Astrocyte of the cerebellum (primary cell): ENCODE data around the gene TTC39C.

Experiments
- DNase-seq: peaks from one replicate; pipeline ENCODE4 v3.0.0-alpha.2; 2011; ENCODE audit warnings: low read depth
- H3K4me3 ChIP-seq: 2 replicates; pipeline ENCODE4 v1.5.1; 2011; ENCODE audit warnings: mild to moderate bottlenecking, low read depth, low read length, moderate library complexity
- CTCF ChIP-seq: IDR thresholded peaks from 2 replicates; pipeline ENCODE4 v1.5.1; 2012; ENCODE audit warnings: low read length, low read depth, moderate library complexity, mild to moderate bottlenecking; ENCODE audit errors: missing control alignments
- in situ Hi-C: cut with HindIII; loops from 2 replicates; pipeline ENCODE4 v1.10.0; 2017; ENCODE audit warnings: low sequenced_read_pairs

The TTC39C gene

GRCh38 chr18:24035316-24035715 lies 20.8 kb downstream of the TTC39C start:
- DNase-seq: no peak
- H3K4me3 ChIP-seq: no peak overlapping the region
- in situ Hi-C loops: no loop called here
- no peak for TF ChIP-seq CTCF

- DNase-seq: no peak
- in situ Hi-C loops: no loop called here
- H3K4me3 ChIP-seq: no peak overlapping the region
- TF ChIP-seq CTCF: no peak
Measured at GRCh38 chr18:24039671-24040070, 25.1 kb downstream of the TTC39C start.

- H3K4me3 ChIP-seq: no peak overlapping the region
- TF ChIP-seq CTCF: no peak
- in situ Hi-C loops: no loop called here
- no peak for DNase-seq
Measured at GRCh38 chr18:24041691-24042090, 27.1 kb downstream of the TTC39C start.

- DNase-seq: no peak
- no peak for TF ChIP-seq CTCF
- in situ Hi-C loops: no loop called here
- no peak overlapping the region for H3K4me3 ChIP-seq
Measured at GRCh38 chr18:24043403-24043802, 28.8 kb downstream of the TTC39C start.

GRCh38 chr18:24048261-24048660 lies 33.7 kb downstream of the TTC39C start:
- no peak for TF ChIP-seq CTCF
- no peak overlapping the region for H3K4me3 ChIP-seq
- no peak for DNase-seq
- in situ Hi-C loops: no loop called here

- TF ChIP-seq CTCF: no peak
- in situ Hi-C loops: no loop called here
- DNase-seq: no peak
- H3K4me3 ChIP-seq: no peak overlapping the region
Measured at GRCh38 chr18:24049142-24049541, 34.6 kb downstream of the TTC39C start.
